Neutrophil (primary cell): Measurements from ENCODE around the gene UBASH3A.

Experiments
- H3K27ac ChIP-seq: fragments of 200-600 bp; sonication (generic); 2 replicates; pipeline ENCODE4 v1.5.1; 2016; ENCODE audit warnings: mild to moderate bottlenecking, moderate library complexity
- H3K27me3 ChIP-seq: fragments of 200-600 bp; sonication (generic); 2 replicates; pipeline ENCODE4 v1.6.0; 2016; ENCODE audit warnings: mild to moderate bottlenecking
- H3K36me3 ChIP-seq: fragments of 200-600 bp; sonication (generic); 2 replicates; pipeline ENCODE4 v1.5.1; 2017
- H3K4me1 ChIP-seq, 2 experiments: fragments of 200-600 bp in 1 of 2; sonication (generic) in 1 of 2; 1 replicate in 1 of 2; 2 replicates in 1 of 2; pipeline versions ENCODE4 v1.5.1 to v1.6.1; 2013 to 2016; ENCODE audit warnings: low read depth in 1 of 2, low read length in 1 of 2, mild to moderate bottlenecking in 1 of 2, moderate library complexity in 1 of 2; ENCODE audit not compliant: control insufficient read depth in 1 of 2, insufficient read depth in 1 of 2
- H3K4me3 ChIP-seq, 2 experiments: fragments of 200-600 bp in 1 of 2; sonication (generic) in 1 of 2; 1 replicate in 1 of 2; 2 replicates in 1 of 2; pipeline ENCODE4 v1.5.1; 2013 to 2016; ENCODE audit warnings: low read depth in 1 of 2, low read length in 1 of 2, mild to moderate bottlenecking in 1 of 2, moderate library complexity in 1 of 2
- H3K9me3 ChIP-seq: fragments of 200-600 bp; sonication (generic); 2 replicates; pipeline ENCODE4 v1.5.1; 2016
- CTCF ChIP-seq: fragments of 200-600 bp; sonication (generic); IDR thresholded peaks from 2 replicates; pipeline ENCODE4 v1.5.1; 2016; ENCODE audit warnings: antibody characterized with exemption

UBASH3A gene

GRCh38 chr21:42427809-42428419, 24.2 kb downstream of the UBASH3A start:
- no peaks in the 10 kb centered on the region for H3K27me3 ChIP-seq
- no peak overlapping the region for H3K27ac ChIP-seq
- TF ChIP-seq CTCF = no peak
- no peaks in the 10 kb centered on the region for H3K9me3 ChIP-seq
- H3K4me3 ChIP-seq = no peak overlapping the region
- no peaks in the 10 kb centered on the region for H3K36me3 ChIP-seq
- peaks cover 11 to 16% of the 10 kb centered on the region in 2 experiments for H3K4me1 ChIP-seq

- Histone ChIP-seq H3K9me3 (no peaks in the 10 kb centered on the region), H3K4me3 (no peak overlapping the region), H3K27me3 (peaks cover 4% of the 10 kb centered on the region), H3K4me1 (peaks cover 11 to 16% of the 10 kb centered on the region in 2 experiments), H3K36me3 (no peaks in the 10 kb centered on the region), H3K27ac (no peak overlapping the region)
- no peak for TF ChIP-seq CTCF
Measured at GRCh38 chr21:42429021-42429420, 25.3 kb downstream of the UBASH3A start.

DNA sequence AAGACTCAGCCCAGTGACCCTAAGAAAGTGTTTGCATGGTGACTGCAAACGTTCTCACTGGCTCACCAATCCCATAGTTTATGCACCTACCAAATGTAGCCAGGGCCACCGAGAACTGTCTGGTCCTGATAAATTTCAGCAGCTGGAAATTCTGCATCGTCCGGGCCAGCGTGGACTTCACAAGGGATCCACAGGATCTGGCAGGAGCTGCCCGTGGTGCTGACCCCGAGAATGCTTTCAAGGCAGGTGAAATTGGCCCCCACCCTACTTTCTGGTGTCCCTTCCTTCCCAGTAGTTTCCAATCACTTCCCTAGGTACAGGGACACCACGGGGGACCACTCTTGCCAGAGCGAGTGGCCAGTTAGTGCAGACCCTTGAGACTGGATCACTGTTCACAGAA, 26.2 kb downstream of the UBASH3A start:
- H3K36me3 ChIP-seq = no peaks in the 10 kb centered on the region
- H3K4me1 ChIP-seq = peaks cover 7 to 9% of the 10 kb centered on the region in 2 experiments
- no peak overlapping the region for H3K27ac ChIP-seq
- no peaks in the 10 kb centered on the region for H3K9me3 ChIP-seq
- H3K4me3 ChIP-seq = no peak overlapping the region
- peaks cover 6% of the 10 kb centered on the region for H3K27me3 ChIP-seq
- no peak for TF ChIP-seq CTCF

GRCh38 chr21:42430521-42430920, 26.8 kb downstream of the UBASH3A start:
- Histone ChIP-seq H3K4me3 (no peak overlapping the region), H3K27me3 (peaks cover 6% of the 10 kb centered on the region), H3K9me3 (no peaks in the 10 kb centered on the region), H3K36me3 (no peaks in the 10 kb centered on the region), H3K4me1 (peaks cover under 1 to 2% of the 10 kb centered on the region in 2 experiments), H3K27ac (no peak overlapping the region)
- no peak for TF ChIP-seq CTCF

DNA sequence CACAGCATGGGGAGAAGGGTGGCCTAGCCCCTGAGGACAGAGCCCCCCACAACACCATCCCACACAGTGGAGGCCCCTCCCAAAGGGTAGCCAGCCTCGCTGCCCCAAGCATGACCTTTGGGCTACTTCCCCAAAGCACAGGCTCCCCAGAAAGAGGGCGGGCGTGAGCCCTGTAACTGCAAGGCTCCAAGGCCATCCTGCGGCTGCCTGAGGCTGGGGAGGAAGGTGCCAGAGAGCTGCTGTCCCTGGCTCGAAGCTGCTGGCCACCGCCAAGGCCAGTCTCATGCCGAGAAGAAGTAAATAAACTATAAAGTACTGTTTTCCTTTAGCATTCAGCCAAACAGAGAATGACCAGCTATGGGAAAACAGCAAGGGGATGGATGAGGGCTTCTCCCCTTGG, 27.5 kb downstream of the UBASH3A start:
- TF ChIP-seq CTCF = no peak
- no peak overlapping the region for H3K4me3 ChIP-seq
- peaks cover 6% of the 10 kb centered on the region for H3K27me3 ChIP-seq
- H3K4me1 ChIP-seq = no peaks in the 10 kb centered on the region
- H3K36me3 ChIP-seq = no peaks in the 10 kb centered on the region
- H3K27ac ChIP-seq = no peak overlapping the region
- no peaks in the 10 kb centered on the region for H3K9me3 ChIP-seq
